IPS-15b (cell line): ENCODE measurements around the gene TPGS2.
A peak's percentile ranks its signal among the peaks of the same experiment; 100 is the strongest.
"Not testable (repeated sequence)": the region's sequence is repeated elsewhere in the genome, so short reads cannot be mapped to it uniquely, and the experiment has no call there.

ENCODE experiments used
- H3K27me3 ChIP-seq: one replicate; pipeline ENCODE4 v1.6.1; 2013; ENCODE audit warnings: low read length; ENCODE audit not compliant: control insufficient read depth, insufficient read depth
- H3K36me3 ChIP-seq: one replicate; pipeline ENCODE4 v1.6.1; 2013; ENCODE audit warnings: low read length; ENCODE audit not compliant: control insufficient read depth, insufficient read depth
- H3K4me1 ChIP-seq: one replicate; pipeline ENCODE4 v1.6.1; 2013; ENCODE audit warnings: mild to moderate bottlenecking, low read length; ENCODE audit not compliant: control insufficient read depth, insufficient read depth
- H3K4me3 ChIP-seq: one replicate; pipeline ENCODE4 v1.5.1; 2013; ENCODE audit warnings: low read depth, low read length
- H3K9ac ChIP-seq: one replicate; pipeline ENCODE4 v1.6.1; 2013; ENCODE audit warnings: low read depth, mild to moderate bottlenecking, low read length
- H3K9me3 ChIP-seq: one replicate; pipeline ENCODE4 v1.6.1; 2013; ENCODE audit warnings: mild to moderate bottlenecking, low read length; ENCODE audit not compliant: control insufficient read depth, insufficient read depth

Gene TPGS2

DNA sequence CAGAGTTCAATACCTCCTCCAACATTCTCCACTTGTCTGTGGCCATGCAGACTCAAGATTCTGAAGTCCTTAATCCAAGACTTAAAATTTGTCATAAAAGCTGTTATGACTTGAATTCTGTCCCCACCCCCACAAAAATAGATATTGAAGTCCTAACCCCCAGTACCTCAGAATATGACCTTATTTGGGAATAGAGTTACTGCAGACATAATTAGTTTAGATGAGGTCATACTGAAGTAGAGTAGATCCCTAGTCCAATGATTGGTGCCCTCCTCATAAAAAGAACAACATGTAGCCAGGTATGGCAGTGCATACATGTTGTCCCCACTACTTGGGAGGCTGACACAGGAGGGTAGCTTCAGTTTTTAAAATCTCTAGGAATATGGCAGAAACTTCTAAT is 9.2 kb downstream of the TPGS2 start:
- Histone ChIP-seq H3K9ac (no peak overlapping the region), H3K27me3 (no peaks in the 10 kb centered on the region), H3K9me3 (no peaks in the 10 kb centered on the region), H3K36me3 (no peaks in the 10 kb centered on the region), H3K4me3 (no peak overlapping the region), H3K4me1 (no peaks in the 10 kb centered on the region)

DNA sequence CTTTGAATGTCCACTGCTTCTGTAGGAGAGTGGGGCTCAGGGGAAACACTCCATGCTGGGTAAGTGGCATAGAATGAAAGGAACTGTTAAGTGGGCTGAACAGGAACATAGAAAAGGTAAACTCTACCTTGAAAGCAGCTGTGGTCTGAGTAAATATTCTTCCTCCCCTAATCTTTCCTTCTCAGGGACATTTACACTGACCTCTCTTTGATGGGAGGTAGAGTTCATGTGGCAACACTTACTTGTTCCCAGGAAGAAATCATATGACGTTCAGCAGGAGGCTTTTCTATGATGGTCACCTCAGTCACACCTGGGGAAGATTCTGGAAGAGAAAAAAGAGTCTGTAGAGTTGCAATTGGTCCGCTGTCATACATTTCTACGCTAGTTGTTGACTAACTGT is 10.2 kb downstream of the TPGS2 start:
- no peaks in the 10 kb centered on the region for H3K9me3 ChIP-seq
- H3K36me3 ChIP-seq = no peaks in the 10 kb centered on the region

DNA sequence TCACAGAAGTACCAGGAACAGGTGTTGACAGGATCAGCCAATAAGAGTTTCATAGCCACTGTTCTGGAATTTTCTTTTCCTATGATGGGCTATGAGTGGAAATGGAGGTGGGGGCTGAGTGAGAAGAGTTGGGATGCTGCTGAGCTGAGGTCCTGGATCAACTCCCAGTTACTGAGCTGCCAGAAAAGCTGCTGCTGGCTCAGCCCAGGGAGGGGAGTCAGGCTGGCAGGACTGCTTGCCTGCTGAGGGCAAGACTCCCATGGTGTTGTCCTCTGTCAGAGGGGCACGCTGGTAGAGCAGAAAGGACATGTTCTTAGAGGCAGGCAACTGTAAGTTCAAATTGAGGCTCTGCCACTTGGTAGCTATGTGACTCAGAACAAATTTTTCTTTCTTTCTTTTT is 11.8 kb downstream of the TPGS2 start:
- H3K36me3 ChIP-seq = peaks cover 3% of the 10 kb centered on the region
- H3K4me1 ChIP-seq = no peaks in the 10 kb centered on the region
- no peaks in the 10 kb centered on the region for H3K9me3 ChIP-seq
- no peak overlapping the region for H3K4me3 ChIP-seq
- no peak overlapping the region for H3K9ac ChIP-seq
- H3K27me3 ChIP-seq = no peaks in the 10 kb centered on the region

More for the DNA sequence above, 10.2 kb downstream of the TPGS2 start:
- no peak overlapping the region for H3K4me3 ChIP-seq
- no peaks in the 10 kb centered on the region for H3K4me1 ChIP-seq
- no peaks in the 10 kb centered on the region for H3K27me3 ChIP-seq
- no peak overlapping the region for H3K9ac ChIP-seq

DNA sequence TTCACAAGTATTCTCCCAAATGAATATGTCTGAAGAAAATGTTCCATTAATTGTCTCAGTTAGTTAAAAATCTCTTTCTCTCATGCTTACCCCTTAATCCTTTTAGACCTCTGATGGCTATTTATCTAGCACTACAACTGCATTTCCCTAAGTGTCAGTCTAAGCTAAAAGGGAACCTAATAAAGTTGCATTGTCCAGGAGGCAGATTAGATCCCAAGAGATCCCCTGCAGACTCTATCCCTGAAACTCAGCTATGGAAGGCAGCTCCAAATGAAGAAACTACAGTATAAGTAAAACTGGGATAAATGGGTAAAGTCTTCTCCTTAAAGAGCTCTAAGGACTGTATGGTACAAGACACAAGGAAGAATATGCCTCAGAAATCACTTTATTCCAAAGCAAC is 12.7 kb downstream of the TPGS2 start:
- H3K4me3 ChIP-seq, H3K36me3 ChIP-seq, H3K9ac ChIP-seq, H3K9me3 ChIP-seq, H3K27me3 ChIP-seq, H3K4me1 ChIP-seq: not testable (repeated sequence)

DNA sequence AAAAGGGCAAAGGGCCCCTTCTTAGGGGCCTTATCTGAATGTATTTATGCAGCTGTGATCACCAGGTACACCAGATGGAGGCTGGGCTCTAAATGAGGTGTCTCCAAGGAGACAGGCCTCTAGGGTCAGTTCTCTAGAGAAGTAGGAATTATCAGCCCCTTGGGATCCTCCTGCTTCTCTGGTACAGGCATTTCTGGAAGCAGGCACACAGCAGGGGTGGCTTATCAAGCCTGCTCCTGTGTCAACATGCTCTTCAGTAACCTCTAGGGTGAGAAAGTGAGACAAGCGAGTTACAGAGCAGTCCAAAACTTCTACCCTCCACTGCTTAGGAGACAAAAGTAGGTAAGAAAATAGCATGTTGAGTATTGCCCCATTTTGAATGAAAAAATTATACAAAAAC is 13.8 kb downstream of the TPGS2 start:
- H3K4me3 ChIP-seq = no peak overlapping the region
- H3K36me3 ChIP-seq = peaks cover 3% of the 10 kb centered on the region
- peak overlapping the region; percentile 12 for H3K9ac ChIP-seq

DNA sequence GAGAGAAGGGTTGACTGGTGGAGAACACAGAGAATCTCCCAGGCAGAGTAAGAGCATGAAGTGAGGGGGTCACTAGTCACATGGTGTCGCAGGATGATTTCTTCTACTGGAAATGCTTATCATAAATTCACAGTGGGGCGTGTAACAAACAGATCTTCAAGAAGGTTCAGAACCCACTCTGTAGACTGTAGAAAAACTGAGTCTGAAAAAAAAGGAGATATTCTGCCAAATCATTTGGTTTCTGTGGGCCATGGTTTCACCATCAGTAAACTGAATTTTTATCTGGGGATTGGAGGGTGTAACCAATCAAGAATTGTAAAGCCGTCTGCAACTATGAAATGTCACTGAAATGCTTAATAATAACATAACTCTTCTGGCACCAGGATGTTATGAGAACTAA is 15.0 kb downstream of the TPGS2 start:
- no peaks in the 10 kb centered on the region for H3K9me3 ChIP-seq
- no peak overlapping the region for H3K9ac ChIP-seq
- H3K27me3 ChIP-seq = no peaks in the 10 kb centered on the region
- H3K4me1 ChIP-seq = no peaks in the 10 kb centered on the region
- no peak overlapping the region for H3K4me3 ChIP-seq
- H3K36me3 ChIP-seq = peaks cover 3% of the 10 kb centered on the region

More for the DNA sequence above, 13.8 kb downstream of the TPGS2 start:
- no peaks in the 10 kb centered on the region for H3K4me1 ChIP-seq
- no peaks in the 10 kb centered on the region for H3K9me3 ChIP-seq
- H3K27me3 ChIP-seq = no peaks in the 10 kb centered on the region

DNA sequence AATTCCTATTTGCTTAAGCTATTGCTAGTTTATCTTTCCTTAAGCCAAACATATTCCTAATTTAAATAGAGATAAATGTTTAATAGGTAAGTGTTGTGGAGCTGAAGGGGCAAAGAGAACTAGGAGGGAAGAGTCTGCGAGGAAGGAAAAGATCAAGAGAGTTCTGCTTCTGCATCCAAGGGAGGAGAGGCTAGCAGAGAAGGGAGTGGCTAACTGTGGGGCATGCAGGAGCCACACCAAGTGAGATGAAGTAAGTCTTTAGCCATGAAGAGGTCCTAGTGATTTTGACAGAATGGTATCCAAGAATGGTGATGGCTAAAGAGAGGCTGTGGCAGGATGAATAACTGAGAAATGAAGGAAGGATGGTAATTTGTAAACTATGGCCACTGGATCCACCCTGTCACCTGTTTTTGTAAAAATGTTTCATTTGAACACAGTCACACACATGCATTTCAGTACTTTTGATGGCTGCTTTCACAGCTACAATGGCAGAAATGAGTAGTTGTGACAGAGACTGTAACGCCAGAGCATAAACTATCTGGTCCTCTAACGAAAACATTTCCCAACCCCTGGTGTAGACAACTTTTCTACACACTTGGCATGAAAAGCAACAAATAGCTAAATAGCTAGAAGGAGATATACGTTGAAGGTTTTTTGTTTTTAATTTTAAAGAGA is 15.6 kb downstream of the TPGS2 start:
- Histone ChIP-seq H3K4me3 (no peak overlapping the region), H3K36me3 (peaks cover 3% of the 10 kb centered on the region), H3K4me1 (no peaks in the 10 kb centered on the region), H3K9me3 (no peaks in the 10 kb centered on the region), H3K27me3 (no peaks in the 10 kb centered on the region), H3K9ac (no peak overlapping the region)

DNA sequence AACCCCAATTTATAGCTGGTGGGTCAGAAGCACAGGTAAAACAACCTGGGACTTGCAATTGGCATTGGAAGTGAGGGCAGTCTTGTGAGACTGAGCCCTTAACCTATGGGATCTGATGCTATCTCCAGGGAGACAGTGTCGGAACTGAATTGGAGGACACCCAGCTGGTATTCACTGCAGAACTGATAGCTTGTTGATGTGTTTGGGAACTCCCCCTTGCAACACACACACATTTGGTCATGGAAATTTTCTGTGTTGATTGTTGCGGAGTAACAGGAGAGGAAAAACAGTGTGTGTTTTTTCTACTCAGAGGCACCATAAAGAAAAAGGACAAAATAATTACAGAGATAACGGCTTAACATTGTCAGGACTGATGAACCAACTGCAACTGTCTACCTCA is 16.1 kb downstream of the TPGS2 start:
- no peaks in the 10 kb centered on the region for H3K27me3 ChIP-seq
- H3K9me3 ChIP-seq = no peaks in the 10 kb centered on the region
- H3K36me3 ChIP-seq = peaks cover 3% of the 10 kb centered on the region

DNA sequence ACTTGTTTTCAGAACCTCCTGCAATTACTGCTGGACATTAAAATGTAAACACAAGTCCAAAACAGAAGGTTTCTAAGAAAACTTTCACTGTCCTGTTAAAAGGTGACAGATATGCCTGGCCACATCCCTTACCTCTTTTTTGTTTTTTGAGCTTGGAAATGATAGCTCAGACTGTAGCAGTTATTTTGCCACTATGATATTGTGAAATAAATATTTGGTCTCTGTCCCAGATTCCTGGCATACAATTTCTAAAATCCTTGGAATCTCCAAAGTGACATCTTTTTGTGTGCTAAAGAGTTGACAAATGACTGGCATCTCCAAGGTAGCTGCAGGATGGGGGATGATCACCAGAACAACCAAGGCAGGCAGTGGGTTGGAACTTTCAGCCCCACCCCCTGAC is 16.8 kb downstream of the TPGS2 start:
- peaks cover 3% of the 10 kb centered on the region for H3K36me3 ChIP-seq
- H3K27me3 ChIP-seq = no peaks in the 10 kb centered on the region
- no peak overlapping the region for H3K4me3 ChIP-seq
- H3K9me3 ChIP-seq = no peaks in the 10 kb centered on the region
- no peaks in the 10 kb centered on the region for H3K4me1 ChIP-seq
- no peak overlapping the region for H3K9ac ChIP-seq

More for the DNA sequence above, 16.1 kb downstream of the TPGS2 start:
- Histone ChIP-seq H3K4me1 (no peaks in the 10 kb centered on the region), H3K9ac (no peak overlapping the region), H3K4me3 (no peak overlapping the region)

DNA sequence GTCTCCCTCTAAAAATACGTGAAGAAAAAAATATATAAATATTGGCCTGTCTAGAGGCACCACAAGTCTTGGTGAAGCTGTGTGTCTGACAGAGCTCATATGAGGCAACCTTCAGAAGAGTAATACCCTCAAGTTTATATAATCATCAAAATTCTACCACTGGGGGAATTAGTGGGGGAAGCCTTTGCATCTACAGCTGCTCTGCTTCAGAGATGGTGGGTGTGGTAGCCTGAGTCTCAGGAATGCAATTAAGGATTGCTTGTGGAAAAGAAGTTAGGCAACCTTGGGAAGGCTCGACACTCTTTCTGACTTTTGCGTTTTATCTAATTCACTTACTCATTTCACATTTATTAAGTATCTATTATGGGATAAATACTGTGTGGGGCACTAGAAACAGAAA is 17.4 kb downstream of the TPGS2 start:
- H3K9ac ChIP-seq = no peak overlapping the region
- H3K9me3 ChIP-seq = no peaks in the 10 kb centered on the region
- no peaks in the 10 kb centered on the region for H3K4me1 ChIP-seq
- H3K27me3 ChIP-seq = no peaks in the 10 kb centered on the region
- H3K36me3 ChIP-seq = peaks cover 3% of the 10 kb centered on the region
- H3K4me3 ChIP-seq = no peak overlapping the region

DNA sequence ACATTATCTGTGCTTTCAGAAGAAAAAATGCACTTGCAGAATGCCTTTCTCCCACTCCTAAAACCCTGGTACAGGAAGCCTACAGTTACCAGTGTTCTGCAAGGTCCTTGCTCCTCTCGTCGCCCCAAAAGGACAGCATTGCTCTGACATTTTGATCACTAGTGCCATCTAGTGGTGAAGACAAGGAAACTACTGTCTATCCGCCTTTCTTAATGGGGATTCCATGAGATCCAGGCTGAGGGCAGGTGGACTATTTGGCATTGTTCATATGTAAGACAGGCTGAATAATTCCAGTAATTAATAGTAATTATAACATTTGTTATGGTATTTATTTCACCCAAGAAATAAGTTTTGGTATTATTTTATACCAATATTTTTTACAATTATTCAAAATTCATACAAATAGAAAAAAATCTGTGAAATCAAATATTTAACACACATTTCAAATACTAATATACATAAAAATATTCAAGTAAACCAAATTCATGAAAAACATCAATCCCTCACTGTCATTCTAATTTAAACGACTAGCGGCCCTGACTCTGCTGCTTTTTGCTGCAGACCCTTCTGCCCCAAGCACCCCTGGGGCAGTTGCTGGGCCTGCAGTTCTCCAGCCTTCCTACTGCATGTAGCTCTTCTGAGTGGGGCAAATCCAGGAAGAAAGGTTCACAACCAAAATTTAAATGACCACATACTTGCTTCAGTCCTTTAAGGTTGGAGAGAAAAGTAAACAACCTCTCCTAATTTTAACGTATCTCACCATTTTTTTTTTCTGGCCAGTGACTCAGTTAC is 19.0 kb downstream of the TPGS2 start:
- no peaks in the 10 kb centered on the region for H3K4me1 ChIP-seq
- H3K9ac ChIP-seq = no peak overlapping the region
- no peaks in the 10 kb centered on the region for H3K9me3 ChIP-seq
- peaks cover 3% of the 10 kb centered on the region for H3K36me3 ChIP-seq
- H3K27me3 ChIP-seq = no peaks in the 10 kb centered on the region
- H3K4me3 ChIP-seq = no peak overlapping the region

DNA sequence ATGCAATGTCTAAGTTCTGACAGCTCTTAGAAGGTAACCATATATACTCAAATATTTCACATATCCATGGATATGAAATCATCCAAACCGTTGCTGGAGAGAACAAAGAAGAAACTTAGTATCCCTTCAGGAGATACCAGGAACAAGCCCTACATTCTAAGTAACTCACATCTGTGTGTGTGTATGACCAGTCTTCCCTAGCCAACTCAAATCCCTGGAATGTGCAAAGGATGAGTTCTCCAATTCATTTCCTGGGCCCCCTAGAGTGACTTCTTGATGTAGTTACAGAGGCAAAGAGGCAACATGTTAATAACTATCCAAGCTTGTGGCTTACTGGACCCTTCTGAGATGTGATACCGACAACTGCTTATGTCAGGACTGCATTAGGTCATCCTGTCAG is 20.1 kb downstream of the TPGS2 start:
- Histone ChIP-seq H3K27me3 (no peaks in the 10 kb centered on the region), H3K36me3 (peaks cover 4% of the 10 kb centered on the region), H3K4me1 (no peaks in the 10 kb centered on the region), H3K9me3 (no peaks in the 10 kb centered on the region), H3K9ac (no peak overlapping the region), H3K4me3 (no peak overlapping the region)
